ENCODE data around the gene CREB3L2.
A peak's percentile ranks its signal among the peaks of the same experiment; 100 is the strongest.

CREB3L2 gene

DNA sequence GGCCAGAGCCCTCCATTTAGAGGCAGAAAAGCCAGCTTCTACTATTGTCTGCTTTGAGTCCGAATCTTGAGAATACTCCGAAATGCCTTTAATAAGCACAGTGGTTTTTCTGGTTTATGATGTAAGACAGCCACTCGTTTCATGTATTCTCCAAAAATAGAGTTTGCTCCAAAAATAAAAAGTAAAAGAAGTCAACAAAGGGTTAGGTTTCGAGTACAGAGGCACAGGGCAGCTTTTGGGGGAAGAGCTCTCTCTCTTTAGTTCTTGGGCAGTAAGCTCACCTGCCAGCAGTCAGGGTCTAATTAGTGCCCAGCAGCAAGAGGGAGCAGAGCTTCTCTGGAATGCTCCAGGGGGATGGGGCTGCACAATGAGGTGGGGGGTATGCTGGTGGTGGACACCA lies 20.2 kb downstream of the CREB3L2 start:
- in situ Hi-C loops (cut with HindIII; ENCODE audit: low sequenced_read_pairs), result no loop called here
- TF ChIP-seq CTCF (IDR thresholded peaks at IDR 0.05; ENCODE audit: low read depth, low read length, missing control alignments), result no peak
- H3K4me3 ChIP-seq (ENCODE audit: low read depth, low read length), result no peak overlapping the region
- no peak for DNase-seq (ENCODE audit: low read depth)

GRCh38 chr7:137981175-137981574 lies 20.7 kb downstream of the CREB3L2 start:
- in situ Hi-C loops (cut with HindIII; ENCODE audit: low sequenced_read_pairs), result no loop called here
- DNase-seq (ENCODE audit: low read depth), result no peak
- no peak for TF ChIP-seq CTCF (IDR thresholded peaks at IDR 0.05; ENCODE audit: low read depth, low read length, missing control alignments)
- H3K4me3 ChIP-seq (ENCODE audit: low read depth, low read length), result no peak overlapping the region

- DNase-seq (ENCODE audit: low read depth), result no peak
- TF ChIP-seq CTCF (IDR thresholded peaks at IDR 0.05; ENCODE audit: low read depth, low read length, missing control alignments), result no peak
- in situ Hi-C loops (cut with HindIII; ENCODE audit: low sequenced_read_pairs), result no loop called here
Observed at GRCh38 chr7:137980308-137980707, 21.6 kb downstream of the CREB3L2 start.

DNA sequence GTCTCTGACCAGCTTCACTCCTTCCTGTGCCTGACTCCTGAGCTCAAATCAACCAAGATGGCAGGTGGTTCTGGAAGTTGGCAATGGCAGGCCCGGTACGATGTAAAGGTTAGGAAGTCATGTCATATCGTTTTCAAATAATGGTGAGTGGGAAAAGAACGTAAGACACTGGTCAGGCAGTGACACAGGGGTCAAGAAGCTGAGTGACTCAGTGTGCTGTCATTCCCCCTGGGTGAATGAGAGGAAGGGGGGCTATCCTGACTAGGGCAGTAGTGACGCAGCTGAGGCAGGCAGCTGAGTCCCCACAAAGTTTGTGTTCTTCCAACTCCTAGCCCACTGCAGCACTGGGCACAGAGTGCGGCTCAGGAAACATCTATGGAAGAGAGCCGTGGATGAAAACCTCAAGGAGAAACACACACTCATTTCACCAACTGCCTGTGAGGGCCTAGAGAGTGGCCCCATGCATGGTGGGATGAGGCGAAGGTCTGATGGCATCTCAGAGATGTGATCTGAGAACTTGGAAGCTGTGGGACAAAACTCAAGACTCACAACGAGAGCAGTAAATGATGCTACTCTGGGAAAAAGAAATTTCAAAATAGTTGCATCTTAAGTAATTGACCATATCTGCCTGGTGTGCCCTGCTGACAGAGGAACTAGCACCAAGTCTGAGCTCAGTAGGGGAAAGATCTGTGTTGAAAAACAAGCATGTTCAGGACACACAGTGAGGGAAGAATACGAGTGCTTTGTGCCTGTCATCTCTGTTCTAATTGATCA lies 23.2 kb downstream of the CREB3L2 start:
- no peak overlapping the region for H3K4me3 ChIP-seq (ENCODE audit: low read depth, low read length)
- DNase-seq (ENCODE audit: low read depth), result peak; percentile 82
- in situ Hi-C loops (cut with HindIII; ENCODE audit: low sequenced_read_pairs), result no loop called here
- no peak for TF ChIP-seq CTCF (IDR thresholded peaks at IDR 0.05; ENCODE audit: low read depth, low read length, missing control alignments)

More at GRCh38 chr7:137980308-137980707, 21.6 kb downstream of the CREB3L2 start:
- no peak overlapping the region for H3K4me3 ChIP-seq (ENCODE audit: low read depth, low read length)

- TF ChIP-seq CTCF (IDR thresholded peaks at IDR 0.05; ENCODE audit: low read depth, low read length, missing control alignments), result no peak
- in situ Hi-C loops (cut with HindIII; ENCODE audit: low sequenced_read_pairs), result no loop called here
- no peak for DNase-seq (ENCODE audit: low read depth)
- no peak overlapping the region for H3K4me3 ChIP-seq (ENCODE audit: low read depth, low read length)
Observed at GRCh38 chr7:137977173-137977572, 24.7 kb downstream of the CREB3L2 start.

DNA sequence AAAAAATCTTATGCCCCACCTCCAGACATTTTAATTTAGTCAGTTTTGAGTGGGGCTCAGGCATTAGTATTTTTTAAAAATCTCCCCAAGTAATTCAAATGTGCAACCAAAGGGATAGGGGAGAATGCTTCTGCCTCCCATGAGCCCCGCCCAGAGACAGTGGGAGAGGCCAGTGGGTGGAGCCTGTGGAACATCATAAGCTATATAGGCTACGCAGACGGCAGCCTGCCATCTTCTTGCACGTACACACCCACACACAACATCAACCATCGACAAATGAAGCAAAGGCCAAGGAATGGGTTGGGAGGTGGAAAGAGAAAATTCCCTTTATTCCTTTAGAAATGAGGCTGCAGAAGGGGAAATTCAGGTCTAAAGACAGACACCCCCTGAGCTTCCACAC lies 25.2 kb downstream of the CREB3L2 start:
- H3K4me3 ChIP-seq (ENCODE audit: low read depth, low read length), result no peak overlapping the region
- DNase-seq (ENCODE audit: low read depth), result no peak
- in situ Hi-C loops (cut with HindIII; ENCODE audit: low sequenced_read_pairs), result no loop called here
- TF ChIP-seq CTCF (IDR thresholded peaks at IDR 0.05; ENCODE audit: low read depth, low read length, missing control alignments), result no peak
